T-helper 22 cell (primary cell): ENCODE measurements around the gene PDZD7.
A peak's percentile ranks its signal among the peaks of the same experiment; 100 is the strongest.

Source experiments
- DNase-seq: peaks from one replicate; pipeline ENCODE4 v3.0.0-alpha.2; 2020; ENCODE audit warnings: low read depth

The PDZD7 gene

DNA sequence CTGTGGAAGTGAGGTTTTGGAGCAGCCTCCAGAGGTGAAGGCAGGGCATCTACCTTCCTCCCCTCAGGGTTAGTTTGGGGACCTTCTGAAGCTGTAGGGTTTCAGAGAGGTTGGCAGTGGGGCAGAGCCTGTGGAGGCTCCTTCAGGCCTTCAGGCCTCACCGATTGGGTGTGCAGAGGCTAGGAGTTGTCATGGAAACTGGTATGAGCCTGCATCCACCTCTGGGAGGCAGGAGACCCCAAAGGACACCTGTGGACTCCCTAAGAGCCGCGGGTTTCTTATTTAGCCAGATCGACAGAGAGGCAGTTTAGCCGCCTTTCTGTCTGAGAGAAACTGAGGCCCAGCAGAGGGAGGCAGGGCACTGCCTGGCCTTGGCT, 29.3 kb downstream of the PDZD7 start:
- no peak for DNase-seq

DNA sequence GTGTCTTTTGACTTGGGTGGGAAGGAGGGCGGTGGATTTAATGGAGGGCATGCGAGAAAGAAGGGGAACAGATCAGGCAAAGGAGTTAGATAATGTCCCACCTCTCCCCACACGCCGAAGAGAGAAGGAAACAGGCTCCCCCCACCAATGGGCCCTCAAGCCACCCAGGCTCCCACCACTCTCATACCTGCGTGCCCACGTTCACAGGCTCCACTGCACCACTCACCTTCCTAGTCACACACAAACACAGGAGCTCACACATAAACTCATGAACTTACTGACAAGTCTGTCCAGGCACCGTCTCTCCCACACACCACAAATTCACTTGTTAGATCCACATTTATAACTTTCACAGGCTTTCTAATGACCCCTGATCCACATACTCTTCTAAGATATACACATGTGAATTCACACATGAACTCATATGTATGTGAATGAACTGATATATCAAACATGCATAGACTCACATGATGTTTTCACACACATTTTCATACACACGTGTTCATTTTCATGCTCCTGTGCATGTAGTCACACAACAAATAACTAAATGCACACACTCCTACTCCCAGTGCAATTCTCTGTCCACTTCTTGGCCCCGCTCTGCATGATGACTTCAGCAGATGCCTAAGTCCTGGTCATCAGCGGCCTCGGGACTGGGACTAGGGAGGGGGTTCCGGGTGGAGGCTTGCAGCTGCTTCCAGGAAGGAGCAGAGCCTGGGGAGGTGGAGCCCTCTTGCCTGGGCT, 29.8 kb downstream of the PDZD7 start:
- no peak for DNase-seq

DNA sequence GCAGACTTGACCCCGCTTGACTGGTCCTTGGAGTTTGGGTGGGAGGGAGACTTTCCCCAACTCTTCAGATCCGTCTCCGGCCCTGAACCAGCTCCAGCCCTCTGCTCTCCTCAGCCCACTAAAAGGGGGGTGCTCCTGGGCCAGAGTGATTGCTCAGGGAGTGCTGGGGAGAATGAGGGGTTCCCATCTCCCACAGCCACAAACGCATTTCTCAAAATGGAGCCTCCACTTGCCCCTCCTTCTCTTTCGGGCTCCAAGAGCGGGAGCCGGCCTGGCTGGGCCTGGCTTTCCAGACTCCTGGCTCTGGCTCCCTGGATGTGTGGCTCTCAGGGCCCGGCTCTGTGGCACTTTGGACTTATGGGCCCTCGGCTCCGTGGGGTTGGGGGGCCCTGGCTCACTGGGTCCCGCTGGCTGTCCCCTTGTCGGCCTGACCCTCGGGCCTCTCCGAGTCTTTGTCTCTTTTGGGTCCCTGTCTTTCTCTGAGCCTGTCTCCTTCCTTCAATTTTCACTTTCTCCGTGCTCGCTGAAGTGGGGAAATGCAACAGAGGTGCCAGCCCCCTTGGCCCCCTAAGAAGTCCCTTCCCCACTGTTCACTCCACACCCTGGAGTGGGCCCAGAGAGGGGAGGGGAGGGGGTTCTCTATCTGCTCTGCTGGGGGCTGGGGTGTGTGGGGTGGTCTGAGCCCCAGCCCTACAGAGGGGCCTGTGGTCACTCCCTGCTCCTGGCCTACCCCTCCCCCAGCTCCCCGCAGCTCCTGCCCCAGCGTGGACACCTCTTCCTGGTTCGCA, 30.6 kb downstream of the PDZD7 start:
- no peak for DNase-seq

DNA sequence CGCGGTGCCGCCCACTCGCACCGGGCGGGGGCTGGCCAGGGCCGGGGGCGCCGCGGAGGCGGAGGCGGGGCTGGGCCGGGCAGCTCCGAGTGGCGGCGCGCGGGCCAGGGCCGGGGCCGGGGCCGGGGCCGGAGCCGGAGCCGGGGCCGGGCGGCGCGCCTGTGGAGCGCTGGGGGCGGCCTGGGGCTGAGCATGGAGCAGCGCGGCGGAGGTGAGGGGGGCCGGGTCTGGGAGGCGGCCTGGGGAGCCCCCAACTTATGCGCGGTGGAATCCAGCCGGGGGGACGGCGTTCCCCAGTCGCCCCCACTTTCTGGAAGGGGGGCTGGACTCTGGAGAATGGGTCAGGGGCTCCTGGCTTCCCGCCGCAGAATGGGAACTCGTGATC, 31.2 kb downstream of the PDZD7 start, which contains the start of gene LZTS2:
Gene LZTS2, plus strand, starts transcription at position 67 of the 385 bp plus-strand sequence. CDS start 2,731 bp downstream, outside the sequence.
- no peak for DNase-seq

DNA sequence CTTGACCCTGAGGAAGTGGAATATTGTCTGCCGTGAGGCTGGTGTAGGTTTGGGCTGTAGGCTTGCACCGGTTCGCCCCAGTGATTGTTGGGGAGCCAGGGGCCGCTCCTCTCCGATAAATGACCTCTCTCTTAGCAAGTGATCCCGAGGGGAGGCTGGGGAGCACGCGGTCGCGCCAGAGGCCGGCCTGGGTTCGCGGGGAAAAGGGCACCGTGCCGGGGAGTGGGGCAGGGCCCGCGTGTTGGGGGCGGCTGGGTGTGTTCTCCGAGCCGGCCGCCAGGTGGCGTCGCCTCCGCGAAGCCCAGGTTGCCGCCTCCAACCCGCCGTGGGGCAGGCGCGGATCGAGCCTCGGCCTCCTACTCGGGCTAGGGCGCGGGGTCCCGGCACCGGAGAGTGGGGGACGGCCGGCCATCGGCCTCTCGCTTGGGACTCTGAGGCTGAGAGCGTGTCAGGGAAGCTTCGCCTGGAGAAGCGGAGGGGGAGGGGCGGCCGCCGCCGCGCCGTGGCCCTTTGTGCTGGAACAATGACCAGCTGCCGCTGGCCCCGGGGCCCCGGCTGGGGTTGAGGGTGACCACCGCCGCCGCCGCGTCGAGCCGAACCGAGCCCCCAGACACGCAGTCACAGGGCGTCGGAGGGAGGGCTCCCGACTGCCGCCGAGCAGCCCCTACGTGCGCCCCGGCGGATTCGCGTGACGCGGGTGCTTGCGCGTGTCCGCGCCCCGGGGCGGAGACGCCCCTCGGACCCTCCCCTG, 31.8 kb downstream of the PDZD7 start:
- DNase-seq = peak; percentile 54

DNA sequence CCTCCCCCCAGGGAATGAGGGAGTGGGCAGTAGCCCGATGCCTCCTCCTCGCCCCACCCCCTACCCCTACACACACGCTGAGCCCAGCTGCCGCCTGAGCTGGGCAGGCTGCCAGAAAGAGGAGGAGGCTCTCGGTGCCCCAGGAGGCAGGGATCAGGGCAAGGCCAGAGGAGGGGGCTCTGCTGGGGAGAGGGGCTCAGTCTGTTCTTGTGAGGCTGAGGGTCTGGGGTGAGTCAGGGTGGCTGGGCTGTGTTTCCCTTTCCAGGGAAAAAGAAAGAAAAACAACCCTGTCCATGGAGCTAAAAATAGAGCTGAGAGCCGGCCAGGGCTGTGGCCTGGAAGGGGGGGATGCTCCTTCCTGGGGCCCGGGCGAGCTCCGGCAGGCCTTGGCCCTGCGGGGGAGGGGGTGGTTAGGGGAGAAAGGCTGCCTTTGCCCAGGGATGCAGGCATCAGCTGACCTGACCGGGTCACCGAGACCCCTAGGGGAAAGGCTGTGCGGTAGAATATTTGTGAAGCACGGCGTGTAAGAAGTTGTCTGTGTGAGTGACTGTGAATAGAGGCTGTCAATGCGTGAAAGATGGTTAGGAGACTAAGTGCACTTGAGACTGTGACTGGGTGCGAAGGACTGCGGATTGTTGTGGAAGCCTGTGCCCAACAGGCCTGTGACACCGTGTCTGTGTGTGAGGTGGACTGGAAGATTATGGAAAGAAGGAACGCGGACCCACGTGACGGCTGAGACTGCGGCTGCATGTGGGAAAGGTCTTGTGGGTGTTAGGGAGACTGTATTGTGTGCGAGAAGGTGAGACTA, 32.5 kb downstream of the PDZD7 start:
- peak; percentile 47 for DNase-seq

DNA sequence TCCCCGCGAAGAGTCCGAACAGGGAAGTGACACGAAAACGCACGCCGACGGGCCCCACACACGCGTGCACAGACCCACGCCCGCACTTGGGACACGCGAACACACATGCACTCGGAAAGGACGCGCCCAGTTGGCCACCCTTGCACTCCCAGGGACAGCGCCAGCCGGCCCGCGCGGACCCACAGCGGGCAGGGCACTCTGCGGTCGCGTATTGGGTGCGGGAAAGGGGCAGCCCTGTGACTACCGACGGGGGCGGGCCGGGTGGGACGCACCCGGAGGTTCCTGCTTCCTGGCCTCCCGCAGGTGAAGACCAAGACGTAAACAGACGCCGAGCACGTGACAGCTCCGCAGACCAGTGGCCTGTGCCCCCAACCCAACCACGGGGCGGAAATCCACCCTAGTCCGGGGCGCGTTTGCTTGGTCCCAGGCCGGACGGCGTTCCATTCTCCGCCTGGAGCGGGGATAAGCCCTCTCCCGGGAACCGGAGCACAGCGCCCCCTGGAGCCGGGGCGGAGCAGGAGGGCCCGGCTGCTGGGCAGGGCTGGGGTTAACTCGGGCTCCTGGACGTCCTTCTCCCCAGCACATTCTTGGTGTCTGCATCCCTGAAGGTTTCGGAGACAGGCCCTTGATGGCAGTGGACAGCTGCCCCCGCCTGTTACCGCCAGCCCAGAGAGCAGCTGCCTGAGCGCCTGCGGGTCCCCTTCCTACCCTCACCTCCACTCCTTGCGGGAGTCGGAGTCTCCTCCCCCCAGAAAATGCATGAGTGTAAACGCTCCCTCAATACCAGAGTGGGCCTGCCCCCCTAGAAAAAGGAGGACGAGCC, 33.4 kb downstream of the PDZD7 start:
- peak; percentile 64 for DNase-seq

DNA sequence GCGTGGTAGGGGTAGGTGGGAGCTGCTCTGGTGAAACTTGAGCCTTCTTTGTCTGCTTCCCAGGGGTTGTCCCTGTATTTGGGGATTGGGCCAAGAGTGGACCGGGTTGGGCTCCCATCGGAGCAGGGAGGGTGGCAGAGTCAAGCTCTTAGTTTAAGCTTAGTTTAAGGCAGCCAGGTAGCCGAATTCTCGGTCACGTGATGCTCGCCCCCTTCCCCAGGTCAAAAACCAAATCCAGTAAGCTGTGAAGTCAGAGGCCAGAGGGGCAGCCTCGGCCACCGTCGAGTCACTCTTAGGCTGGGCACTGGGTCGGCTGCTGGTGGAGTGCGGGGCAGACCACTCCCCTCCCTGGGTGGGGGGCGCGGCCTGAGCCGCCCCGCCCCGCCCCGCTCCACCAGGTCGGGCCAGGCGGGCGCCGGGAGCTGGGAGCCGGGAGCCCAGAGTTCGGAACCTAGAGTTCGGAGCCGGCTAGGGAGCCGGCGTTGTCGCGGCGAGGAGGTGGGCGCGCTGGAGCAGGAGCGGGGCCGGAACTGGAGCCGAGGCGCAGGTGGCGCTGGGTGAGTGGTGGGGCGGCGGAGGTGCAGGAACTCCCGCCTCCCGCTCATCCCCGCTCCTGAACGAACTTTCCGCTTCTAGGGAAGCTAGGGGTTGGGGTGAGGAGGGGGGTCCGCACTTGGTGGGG, 34.1 kb downstream of the PDZD7 start:
- peak; percentile 18 for DNase-seq

DNA sequence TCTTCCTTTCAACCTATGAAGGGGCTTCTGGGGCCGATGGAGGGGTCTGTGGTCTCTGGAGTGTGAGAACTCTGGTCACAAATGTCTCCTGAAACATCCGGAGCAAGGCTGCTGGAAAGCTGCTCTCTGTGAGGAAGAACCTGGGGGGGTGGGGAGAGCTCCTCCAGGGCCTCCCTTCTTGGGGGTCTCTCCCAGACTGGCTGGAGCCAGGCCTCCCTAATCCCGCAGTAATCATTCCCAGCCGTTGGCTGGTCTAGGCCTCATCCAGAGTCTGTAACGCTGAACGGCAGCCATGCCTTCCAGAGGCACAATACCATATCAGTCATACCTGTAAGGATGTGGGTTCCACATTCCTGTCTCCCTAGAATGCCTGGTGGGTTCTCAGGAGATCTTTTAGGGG, 35.7 kb downstream of the PDZD7 start:
- DNase-seq = no peak

DNA sequence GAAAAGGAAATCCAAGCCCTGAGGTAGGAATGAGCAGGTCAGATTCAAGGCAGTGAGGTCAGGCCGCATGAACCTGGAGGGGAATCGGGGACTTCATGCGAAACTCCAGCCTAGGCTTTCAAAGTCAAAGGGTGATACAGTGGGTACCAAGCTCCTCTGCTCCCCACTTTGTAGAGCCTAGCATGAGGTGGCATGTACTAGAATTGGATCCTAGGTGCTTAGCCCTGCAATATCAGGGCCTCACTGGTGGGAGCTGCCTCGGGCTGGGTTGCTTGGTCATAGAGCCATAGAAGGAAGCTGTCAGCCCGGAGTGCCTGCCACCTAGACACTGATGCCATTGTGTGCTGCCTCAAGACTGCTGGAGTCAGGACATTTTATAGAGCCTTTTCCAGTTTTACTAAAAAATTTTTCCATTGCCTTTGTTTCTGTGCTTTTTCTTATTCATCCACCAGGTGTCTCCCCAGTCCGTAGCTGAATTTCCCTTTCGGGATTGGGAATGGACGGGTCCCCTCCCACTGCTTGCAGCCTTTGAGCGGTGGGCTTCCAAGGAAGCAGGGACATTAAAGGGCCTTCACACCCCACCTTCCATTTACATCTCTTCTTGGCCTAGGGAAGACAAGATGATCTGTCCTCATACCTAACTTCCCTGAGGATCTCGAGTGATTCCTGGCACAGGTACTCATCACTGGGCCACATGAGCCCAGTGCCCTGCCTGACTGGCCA, 36.8 kb downstream of the PDZD7 start:
- no peak for DNase-seq

DNA sequence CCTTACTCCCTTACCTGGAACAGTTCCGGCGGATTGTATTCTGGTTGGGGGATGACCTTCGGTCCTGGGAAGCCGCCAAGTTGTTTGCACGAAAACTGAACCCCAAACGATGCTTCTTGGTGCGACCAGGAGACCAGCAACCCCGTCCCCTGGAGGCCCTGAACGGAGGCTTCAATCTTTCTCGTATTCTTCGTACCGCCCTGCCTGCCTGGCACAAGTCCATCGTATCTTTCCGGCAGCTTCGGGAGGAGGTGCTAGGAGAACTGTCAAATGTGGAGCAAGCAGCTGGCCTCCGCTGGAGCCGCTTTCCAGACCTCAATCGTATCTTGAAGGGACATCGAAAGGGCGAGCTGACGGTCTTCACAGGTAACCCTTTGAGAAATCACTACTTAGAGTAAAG, 41.8 kb downstream of the PDZD7 start:
- no peak for DNase-seq

DNA sequence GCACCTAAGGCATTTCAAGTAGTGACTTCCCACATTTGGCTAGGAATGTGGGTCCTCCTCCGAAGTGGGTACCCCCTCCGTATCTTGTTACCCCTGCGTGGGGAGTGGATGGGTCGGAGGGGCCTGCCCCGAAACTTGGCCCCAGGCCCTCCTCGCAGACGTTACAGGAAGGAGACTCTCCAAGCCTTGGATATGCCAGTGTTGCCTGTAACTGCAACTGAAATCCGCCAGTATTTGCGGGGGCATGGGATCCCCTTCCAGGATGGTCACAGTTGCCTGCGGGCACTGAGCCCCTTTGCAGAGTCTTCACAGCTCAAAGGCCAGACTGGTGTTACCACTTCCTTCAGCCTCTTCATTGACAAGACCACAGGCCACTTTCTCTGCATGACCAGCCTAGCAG, 42.8 kb downstream of the PDZD7 start:
- DNase-seq = no peak

DNA sequence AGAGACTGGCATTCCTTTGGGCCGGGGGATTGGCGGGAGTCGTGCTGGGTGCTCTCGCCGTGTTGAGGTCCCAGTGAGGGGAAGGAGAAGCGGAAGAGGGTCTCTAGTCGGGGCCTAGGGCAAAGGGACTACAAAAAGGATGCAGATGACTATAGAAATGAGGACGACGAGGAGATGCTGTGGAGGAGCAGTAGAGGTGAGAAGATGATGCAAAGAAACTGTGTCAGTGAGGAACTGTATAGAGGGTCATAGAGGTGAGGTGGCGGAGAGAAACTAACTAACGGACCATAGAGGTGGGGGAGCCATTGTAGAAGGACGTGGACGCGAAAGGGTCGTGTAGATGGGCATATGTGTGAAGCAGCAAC, 43.3 kb downstream of the PDZD7 start:
- DNase-seq = no peak

DNA sequence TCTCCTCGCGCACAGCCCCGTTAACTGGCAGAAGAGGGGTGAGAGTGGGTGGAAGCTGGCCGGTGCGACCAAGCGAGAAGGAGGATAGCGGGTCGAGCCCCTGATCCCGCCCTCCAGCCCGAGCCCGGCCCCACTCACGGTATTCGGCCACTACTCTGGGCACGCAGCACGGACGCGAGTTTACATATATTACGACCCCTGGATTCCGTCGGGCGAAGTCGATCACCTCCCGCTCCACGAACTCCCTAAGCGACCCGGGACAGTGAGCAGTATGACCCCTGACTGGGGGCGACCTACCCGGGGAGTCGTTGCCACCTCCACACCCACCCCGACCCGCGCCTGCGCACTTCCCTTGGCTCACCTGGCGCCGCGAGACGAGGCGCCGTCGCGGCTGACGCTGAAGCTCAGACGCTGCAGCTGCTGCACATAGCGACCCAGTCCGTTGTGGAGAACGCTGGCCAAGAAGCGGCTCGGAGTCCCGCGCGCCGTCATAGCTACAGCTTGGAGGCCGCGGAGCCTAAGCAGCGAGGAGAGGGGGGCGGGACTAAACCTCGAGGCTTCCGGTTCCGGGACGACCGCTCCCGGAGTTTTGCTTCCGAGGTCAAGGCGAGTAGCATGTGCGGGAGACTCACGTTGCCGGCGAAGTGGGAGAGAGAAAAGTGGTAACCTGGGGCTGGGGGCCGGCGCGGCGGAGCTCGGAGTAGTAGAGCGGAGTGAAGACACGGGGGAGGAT, 43.8 kb downstream of the PDZD7 start, which contains the start of the genes MRPL43 and TWNK:
Gene MRPL43, minus strand, starts transcription at position 546 of the 733 bp plus-strand sequence. Its CDS starts 54 bp downstream, at position 492.
Gene TWNK, plus strand, starts transcription at position 592 of the 733 bp plus-strand sequence. CDS start 668 bp downstream, outside the sequence.
- DNase-seq = peak; percentile 70

DNA sequence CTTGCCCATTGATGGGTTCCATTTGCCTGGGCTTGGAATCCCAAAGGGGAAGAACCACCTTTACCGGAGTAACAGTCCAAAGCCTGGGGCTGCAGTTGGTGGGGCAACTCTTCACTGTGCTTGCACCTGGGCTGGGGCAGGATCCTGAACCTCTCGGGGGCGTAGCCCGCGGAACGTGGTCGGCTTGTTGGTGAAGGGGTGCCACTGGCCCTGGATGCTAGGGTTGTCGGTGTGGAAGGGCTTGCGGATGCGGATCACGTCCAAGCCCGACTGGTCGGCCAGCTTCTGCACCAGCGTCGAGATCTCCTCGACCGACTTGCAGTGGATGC, 44.3 kb downstream of the PDZD7 start:
- DNase-seq = no peak

DNA sequence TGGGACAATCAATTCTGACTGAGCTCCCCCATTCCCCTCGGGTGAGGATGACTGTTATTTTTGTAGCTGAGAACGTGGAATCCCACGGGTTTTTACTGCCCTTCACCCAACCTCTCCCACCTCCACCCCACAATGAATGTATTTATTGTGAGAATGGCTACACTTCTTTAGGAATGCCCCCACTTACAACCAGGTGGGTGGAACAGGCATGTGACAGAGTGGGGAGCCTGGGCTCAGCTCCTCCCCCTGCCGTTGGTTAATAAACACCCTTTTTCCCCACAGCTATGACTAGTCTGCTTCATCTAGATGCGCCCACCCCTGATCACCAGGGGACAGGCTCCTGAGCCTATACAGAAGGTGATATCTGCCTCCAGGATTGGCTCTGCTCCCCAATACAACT, 45.6 kb downstream of the PDZD7 start:
- DNase-seq = no peak

DNA sequence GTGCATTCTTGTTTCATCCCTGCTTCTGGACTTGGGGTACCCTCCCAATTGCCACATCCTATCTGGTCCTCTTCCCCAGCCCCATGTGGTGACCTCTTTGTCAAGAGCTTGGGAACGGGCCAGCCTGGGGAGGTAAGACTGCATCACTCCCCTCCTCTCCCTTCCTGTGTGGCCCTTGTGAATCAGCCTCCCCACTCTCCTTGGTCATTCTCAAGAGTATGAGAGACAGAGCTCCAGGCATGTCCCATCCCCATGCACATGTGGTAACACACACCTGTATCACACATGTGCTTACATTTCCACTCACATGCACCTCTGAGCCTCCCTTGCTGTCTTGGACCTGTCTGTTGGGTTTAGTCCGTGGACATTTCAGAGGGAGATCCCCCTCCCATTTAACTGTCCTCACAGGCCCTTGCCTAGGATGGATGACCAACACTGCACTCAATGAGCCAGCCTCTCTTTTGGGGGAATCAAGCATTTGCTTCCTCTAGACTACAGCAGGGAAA, 46.2 kb downstream of the PDZD7 start:
- no peak for DNase-seq

DNA sequence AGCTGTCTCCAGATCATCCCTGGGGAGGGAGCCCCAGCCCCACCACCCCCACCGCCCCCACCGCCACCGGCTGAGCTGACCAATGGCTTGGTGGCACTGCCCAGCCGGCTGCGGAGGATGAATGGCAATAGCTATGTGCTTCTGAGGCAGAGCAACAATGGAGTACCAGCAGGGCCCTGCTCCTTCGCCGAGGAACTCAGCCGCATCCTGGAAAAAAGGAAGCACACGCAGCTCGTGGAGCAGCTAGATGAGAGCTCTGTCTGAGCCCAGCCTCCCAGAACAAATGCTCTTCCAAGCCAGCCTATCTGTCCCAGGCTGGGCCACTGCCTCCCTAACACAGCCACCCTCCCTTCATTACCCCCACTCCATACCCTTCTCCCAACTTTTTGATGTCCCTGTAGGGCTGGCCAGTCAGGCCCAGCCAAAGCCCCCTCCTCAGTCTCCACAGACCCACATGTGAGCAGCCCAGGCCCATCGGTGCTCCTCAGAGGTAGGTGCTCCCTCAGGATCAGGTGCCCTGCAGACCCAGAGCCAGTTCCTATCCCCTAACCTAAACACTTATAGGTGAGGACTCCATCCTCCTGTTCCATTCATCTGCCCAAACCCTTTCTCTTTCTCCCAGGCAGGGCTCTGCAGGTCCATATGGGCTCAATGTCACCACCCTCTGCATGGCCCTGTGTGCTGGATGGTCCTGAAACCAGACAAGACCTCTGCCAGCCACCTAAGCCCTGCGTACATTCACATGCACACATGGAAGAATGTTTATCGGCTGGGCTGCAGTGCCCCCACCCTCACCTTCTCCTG, 46.9 kb downstream of the PDZD7 start:
- no peak for DNase-seq
